Rectal smooth muscle tissue (tissue), 1 donor: Measurements from ENCODE around the gene NAALADL2.
"Not testable (repeated sequence)": the region's sequence is repeated elsewhere in the genome, so short reads cannot be mapped to it uniquely, and the experiment has no call there.

ENCODE experiments used
- H3K27ac ChIP-seq: one replicate; pipeline ENCODE4 v1.7.0; 2013; ENCODE audit warnings: low read depth, low read length, inconsistent platforms
- H3K27me3 ChIP-seq: one replicate; pipeline ENCODE4 v1.7.0; 2013; ENCODE audit warnings: low read length; ENCODE audit not compliant: control insufficient read depth, insufficient read depth
- H3K36me3 ChIP-seq: one replicate; pipeline ENCODE4 v1.7.0; 2013; ENCODE audit warnings: low read length; ENCODE audit not compliant: control insufficient read depth, insufficient read depth
- H3K4me1 ChIP-seq: one replicate; pipeline ENCODE4 v1.7.0; 2013; ENCODE audit warnings: low read length; ENCODE audit not compliant: control insufficient read depth, insufficient read depth
- H3K4me3 ChIP-seq: one replicate; pipeline ENCODE4 v1.7.0; 2013; ENCODE audit warnings: low read length
- H3K9ac ChIP-seq: one replicate; pipeline ENCODE4 v1.7.0; 2013; ENCODE audit warnings: low read length

Gene NAALADL2

GRCh38 chr3:175131866-175132265, 272.7 kb downstream of the NAALADL2 start:
- not testable (repeated sequence) for H3K27me3 ChIP-seq, H3K27ac ChIP-seq, H3K4me1 ChIP-seq, H3K4me3 ChIP-seq, H3K9ac ChIP-seq, H3K36me3 ChIP-seq

DNA sequence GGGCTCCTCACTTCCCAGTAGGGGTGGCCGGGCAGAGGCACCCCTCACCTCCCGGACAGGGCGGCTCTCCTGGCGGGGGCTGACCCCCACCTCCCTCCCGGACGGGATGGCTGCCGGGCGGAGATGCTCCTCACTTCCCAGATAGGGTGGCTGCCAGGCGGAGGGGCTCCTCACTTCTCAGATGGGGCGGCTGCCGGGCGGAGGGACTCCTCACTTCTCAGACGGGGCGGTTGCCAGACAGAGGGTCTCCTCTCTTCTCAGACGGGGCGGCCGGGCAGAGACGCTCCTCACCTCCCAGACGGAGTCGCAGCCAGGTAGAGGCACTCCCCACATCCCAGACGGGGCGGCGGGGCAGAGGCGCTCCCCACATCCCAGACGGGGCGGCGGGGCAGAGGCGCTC, 273.6 kb downstream of the NAALADL2 start:
- H3K4me3 ChIP-seq, H3K27me3 ChIP-seq, H3K4me1 ChIP-seq: not testable (repeated sequence)

DNA sequence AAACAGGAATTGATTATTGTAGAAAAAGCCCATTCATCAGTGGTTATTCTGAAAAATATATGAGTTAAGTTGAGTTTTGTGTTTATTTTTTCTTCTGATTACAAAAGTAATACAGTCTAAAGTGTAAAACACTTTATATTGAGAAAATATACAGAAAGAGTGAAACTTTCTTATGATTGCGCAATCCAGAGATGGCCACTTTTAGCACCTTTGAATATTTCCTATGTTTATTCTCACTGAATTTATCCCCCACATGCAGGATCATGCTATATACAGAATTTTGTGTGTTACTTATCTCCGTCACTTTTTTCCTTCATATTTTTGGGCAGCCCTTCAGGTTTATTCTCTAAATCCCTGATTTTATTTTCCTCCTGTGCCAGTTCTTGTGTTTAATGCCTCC, 285.2 kb downstream of the NAALADL2 start:
- no peak overlapping the region for H3K4me3 ChIP-seq
- H3K27me3 ChIP-seq, result no peaks in the 10 kb centered on the region
- no peaks in the 10 kb centered on the region for H3K4me1 ChIP-seq
- H3K36me3 ChIP-seq, result no peaks in the 10 kb centered on the region
- H3K27ac ChIP-seq, result no peak overlapping the region
- no peak overlapping the region for H3K9ac ChIP-seq

More for the DNA sequence above, 273.6 kb downstream of the NAALADL2 start:
- not testable (repeated sequence) for H3K9ac ChIP-seq, H3K36me3 ChIP-seq, H3K27ac ChIP-seq

DNA sequence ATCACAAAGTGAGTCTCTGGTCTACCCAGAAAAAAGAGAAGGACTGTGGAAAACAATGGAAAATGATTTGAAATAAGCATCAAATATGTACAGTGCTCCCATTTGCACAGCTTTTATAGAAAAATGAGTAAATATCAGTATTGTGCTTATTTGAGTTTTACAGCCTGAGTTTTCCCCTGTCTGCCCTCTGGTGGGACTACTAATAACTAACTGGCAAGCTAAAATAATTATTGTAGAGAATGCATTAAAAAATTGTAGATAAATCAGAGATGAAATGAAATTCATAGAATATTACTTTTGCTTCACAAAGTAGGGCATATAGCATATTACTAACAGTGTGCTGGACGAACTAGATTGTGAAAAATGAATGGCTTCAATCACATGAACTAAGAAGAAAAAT, 287.1 kb downstream of the NAALADL2 start:
- H3K4me3 ChIP-seq, result no peak overlapping the region
- H3K36me3 ChIP-seq, result no peaks in the 10 kb centered on the region
- H3K4me1 ChIP-seq, result no peaks in the 10 kb centered on the region
- no peaks in the 10 kb centered on the region for H3K27me3 ChIP-seq
- no peak overlapping the region for H3K27ac ChIP-seq
- no peak overlapping the region for H3K9ac ChIP-seq

GRCh38 chr3:175149675-175150074, 290.5 kb downstream of the NAALADL2 start:
- Histone ChIP-seq H3K4me1 (no peaks in the 10 kb centered on the region), H3K36me3 (no peaks in the 10 kb centered on the region), H3K9ac (no peak overlapping the region), H3K4me3 (no peak overlapping the region), H3K27ac (no peak overlapping the region), H3K27me3 (no peaks in the 10 kb centered on the region)

- Histone ChIP-seq H3K27ac (no peak overlapping the region), H3K9ac (no peak overlapping the region), H3K27me3 (no peaks in the 10 kb centered on the region), H3K4me1 (no peaks in the 10 kb centered on the region), H3K4me3 (no peak overlapping the region), H3K36me3 (no peaks in the 10 kb centered on the region)
Measured at GRCh38 chr3:175150812-175151401, 291.8 kb downstream of the NAALADL2 start.

DNA sequence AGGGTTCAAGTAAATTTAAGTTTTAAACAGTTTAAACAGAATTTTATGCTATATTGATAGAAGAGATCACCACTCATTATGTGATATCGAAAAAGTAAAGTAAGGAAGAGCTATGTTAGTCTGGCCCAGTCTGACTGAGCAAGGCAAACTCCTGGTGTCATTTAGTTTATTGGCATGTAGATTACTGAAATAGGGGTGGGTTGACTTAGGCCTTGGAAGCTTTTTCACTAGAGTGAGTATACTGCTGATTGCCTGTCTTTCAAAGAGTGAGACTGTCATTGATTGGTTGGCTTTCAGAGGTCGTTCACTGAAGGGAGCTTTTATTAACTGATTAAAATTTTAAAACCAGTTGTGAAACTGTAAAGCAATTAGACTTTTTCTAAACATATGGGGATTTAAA, 294.5 kb downstream of the NAALADL2 start:
- Histone ChIP-seq H3K4me1 (no peaks in the 10 kb centered on the region), H3K27ac (no peak overlapping the region), H3K4me3 (no peak overlapping the region), H3K27me3 (no peaks in the 10 kb centered on the region), H3K9ac (no peak overlapping the region), H3K36me3 (no peaks in the 10 kb centered on the region)

DNA sequence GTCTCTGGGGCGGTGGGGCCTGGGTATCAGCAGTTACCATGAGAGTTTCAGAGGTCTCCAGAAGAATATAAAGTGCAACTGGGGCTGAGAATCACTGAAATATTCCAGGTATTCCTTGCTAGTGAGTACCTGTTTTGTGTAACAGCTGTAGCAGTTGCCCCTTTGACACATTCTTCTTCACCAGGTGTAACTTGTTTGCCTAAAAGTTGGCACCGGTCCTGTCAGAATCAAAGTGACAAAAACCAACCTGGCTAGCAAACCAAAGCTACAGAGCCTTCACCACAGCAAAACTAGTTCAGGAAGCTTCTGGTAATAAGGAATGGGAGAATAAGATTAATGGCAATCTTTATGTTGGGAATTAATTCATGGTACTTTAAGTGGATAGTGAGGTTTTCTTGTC, 296.0 kb downstream of the NAALADL2 start:
- Histone ChIP-seq H3K4me3 (no peak overlapping the region), H3K9ac (no peak overlapping the region), H3K27me3 (no peaks in the 10 kb centered on the region), H3K36me3 (no peaks in the 10 kb centered on the region), H3K27ac (no peak overlapping the region), H3K4me1 (no peaks in the 10 kb centered on the region)

GRCh38 chr3:175159202-175159601, 300.1 kb downstream of the NAALADL2 start:
- H3K9ac ChIP-seq, result no peak overlapping the region
- no peak overlapping the region for H3K27ac ChIP-seq
- H3K4me1 ChIP-seq, result no peaks in the 10 kb centered on the region
- H3K27me3 ChIP-seq, result no peaks in the 10 kb centered on the region
- H3K4me3 ChIP-seq, result no peak overlapping the region
- no peaks in the 10 kb centered on the region for H3K36me3 ChIP-seq

- H3K4me3 ChIP-seq, result no peak overlapping the region
- H3K36me3 ChIP-seq, result no peaks in the 10 kb centered on the region
- H3K27ac ChIP-seq, result no peak overlapping the region
- no peaks in the 10 kb centered on the region for H3K27me3 ChIP-seq
- no peak overlapping the region for H3K9ac ChIP-seq
- no peaks in the 10 kb centered on the region for H3K4me1 ChIP-seq
Measured at GRCh38 chr3:175161291-175161690, 302.2 kb downstream of the NAALADL2 start.

- H3K9ac ChIP-seq, result no peak overlapping the region
- H3K36me3 ChIP-seq, result no peaks in the 10 kb centered on the region
- H3K27me3 ChIP-seq, result no peaks in the 10 kb centered on the region
- H3K4me3 ChIP-seq, result no peak overlapping the region
- H3K27ac ChIP-seq, result no peak overlapping the region
- H3K4me1 ChIP-seq, result no peaks in the 10 kb centered on the region
Measured at GRCh38 chr3:175163686-175164085, 304.6 kb downstream of the NAALADL2 start.

- not testable (repeated sequence) for H3K36me3 ChIP-seq, H3K27ac ChIP-seq, H3K4me3 ChIP-seq, H3K4me1 ChIP-seq, H3K9ac ChIP-seq, H3K27me3 ChIP-seq
Measured at GRCh38 chr3:175173117-175173516, 314.0 kb downstream of the NAALADL2 start.

DNA sequence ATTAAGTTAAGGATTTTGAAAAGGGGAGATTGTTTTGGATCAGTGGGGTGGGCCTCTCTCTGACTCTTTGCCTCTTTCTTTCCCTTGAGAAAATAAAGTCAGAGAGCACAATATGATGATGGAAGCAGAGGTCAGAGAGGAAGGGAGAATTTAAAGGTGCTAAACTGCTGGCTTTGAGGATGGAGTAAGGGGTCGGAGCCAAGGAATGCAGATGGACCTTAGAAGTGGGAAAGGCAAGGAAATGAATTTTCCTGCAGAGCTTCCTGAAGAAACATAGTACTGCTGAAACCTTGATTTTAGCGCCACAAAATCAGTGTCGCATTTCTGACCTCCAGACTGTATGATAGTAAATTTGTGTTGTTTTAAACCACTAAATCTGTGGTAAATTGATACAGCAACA, 317.4 kb downstream of the NAALADL2 start:
- no peaks in the 10 kb centered on the region for H3K4me1 ChIP-seq
- no peak overlapping the region for H3K9ac ChIP-seq
- H3K27me3 ChIP-seq, result no peaks in the 10 kb centered on the region
- no peak overlapping the region for H3K4me3 ChIP-seq
- no peak overlapping the region for H3K27ac ChIP-seq
- no peaks in the 10 kb centered on the region for H3K36me3 ChIP-seq
